Ectodermal cell (in vitro differentiated cells): ENCODE results near the gene TUBGCP5.
"Not testable (repeated sequence)": the region's sequence is repeated elsewhere in the genome, so short reads cannot be mapped to it uniquely, and the experiment has no call there.

Source experiments
- H3K27ac ChIP-seq: 2 replicates; pipeline ENCODE4 v1.7.0; 2013; ENCODE audit warnings: mild to moderate bottlenecking, low read depth, low read length; ENCODE audit not compliant: insufficient read depth, poor library complexity, severe bottlenecking
- H3K27me3 ChIP-seq: 2 replicates; pipeline ENCODE4 v1.7.0; 2013; ENCODE audit warnings: mild to moderate bottlenecking, low read length; ENCODE audit not compliant: insufficient read depth, control insufficient read depth, poor library complexity, severe bottlenecking
- H3K36me3 ChIP-seq: one replicate; pipeline ENCODE4 v1.7.0; 2013; ENCODE audit warnings: low read length; ENCODE audit not compliant: control insufficient read depth, insufficient read depth
- H3K4me1 ChIP-seq: one replicate; pipeline ENCODE4 v1.7.0; 2013; ENCODE audit warnings: low read length; ENCODE audit not compliant: control insufficient read depth, insufficient read depth
- H3K4me3 ChIP-seq: 2 replicates; pipeline ENCODE4 v1.7.0; 2013; ENCODE audit warnings: low read depth, low read length, control low read depth; ENCODE audit not compliant: insufficient read depth
- H3K9me3 ChIP-seq: 2 replicates; pipeline ENCODE4 v1.7.0; 2013; ENCODE audit warnings: mild to moderate bottlenecking, low read length, moderate library complexity; ENCODE audit not compliant: control insufficient read depth
- WGBS, 2 experiments: methylation state at CpG; one replicate each; pipeline ENCODE4 v1.1.7; 2013; ENCODE audit warnings: missing lambda C conversion rate in 2 of 2; 5-methylcytosine and 5-hydroxymethylcytosine counted together

The TUBGCP5 gene

DNA sequence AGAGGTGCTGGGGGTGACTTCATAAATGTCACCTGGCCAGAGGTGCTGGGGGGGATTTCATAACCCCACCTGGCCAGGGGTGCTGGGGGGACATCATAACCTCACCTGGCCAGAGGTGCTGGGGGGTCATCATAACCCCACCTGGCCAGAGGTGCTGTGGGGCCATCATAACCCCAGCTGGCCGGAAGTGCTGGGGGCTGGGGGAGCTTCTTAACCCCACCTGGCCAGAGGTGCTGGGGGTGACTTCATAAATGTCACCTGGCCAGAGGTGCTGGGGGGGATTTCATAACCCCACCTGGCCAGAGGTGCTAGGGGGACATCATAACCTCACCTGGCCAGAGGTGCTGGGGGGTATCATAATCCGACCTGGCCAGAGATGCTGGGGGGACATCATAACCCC, 4.6 kb upstream of the TUBGCP5 start:
- not testable (repeated sequence) for H3K4me1 ChIP-seq, H3K27me3 ChIP-seq, H3K36me3 ChIP-seq, H3K4me3 ChIP-seq, H3K9me3 ChIP-seq, H3K27ac ChIP-seq
- WGBS, 2 experiments: 75 to 100% methylated on average over 1 to 2 of the region's 2 CpGs

DNA sequence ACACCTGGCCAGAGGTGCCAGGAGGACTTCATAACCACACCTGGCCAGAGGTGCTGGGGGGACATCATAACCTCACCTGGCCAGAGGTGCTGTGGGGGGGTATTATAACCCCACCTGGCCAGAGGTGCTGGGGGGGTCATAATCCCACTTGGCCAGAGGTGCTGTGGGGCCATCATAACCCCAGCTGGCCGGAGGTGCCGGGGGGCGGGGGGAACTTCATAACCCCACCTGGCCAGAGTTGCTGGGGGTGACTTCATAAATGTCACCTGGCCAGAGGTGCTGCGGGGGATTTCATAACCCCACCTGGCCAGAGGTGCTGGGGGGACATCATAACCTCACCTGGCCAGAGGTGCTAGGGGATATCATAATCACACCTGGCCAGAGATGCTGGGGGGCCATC, 4.2 kb upstream of the TUBGCP5 start:
- not testable (repeated sequence) for H3K27ac ChIP-seq, H3K9me3 ChIP-seq, H3K27me3 ChIP-seq, H3K4me1 ChIP-seq, H3K4me3 ChIP-seq, H3K36me3 ChIP-seq
- 92 to 96% methylated on average over 4 of the region's 4 CpGs for WGBS, 2 experiments

DNA sequence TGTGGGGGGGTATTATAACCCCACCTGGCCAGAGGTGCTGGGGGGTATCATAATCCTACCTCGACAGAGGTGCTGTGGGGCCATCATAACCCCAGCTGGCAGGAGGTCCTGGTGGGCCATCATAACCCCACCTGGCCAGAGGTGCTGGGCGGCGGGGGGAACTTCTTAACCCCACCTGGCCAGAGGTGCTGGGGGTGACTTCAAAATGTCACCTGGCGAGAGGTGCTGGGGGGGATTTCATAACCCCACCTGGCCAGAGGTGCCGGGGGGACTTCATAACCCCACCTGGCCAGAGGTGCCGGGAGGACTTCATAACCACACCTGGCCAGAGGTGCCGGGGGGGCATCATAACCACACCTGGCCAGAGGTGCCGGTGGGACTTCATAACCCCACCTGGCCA, 2.4 kb upstream of the TUBGCP5 start:
- not testable (repeated sequence) for H3K27me3 ChIP-seq, H3K9me3 ChIP-seq, H3K36me3 ChIP-seq, H3K27ac ChIP-seq, H3K4me3 ChIP-seq, H3K4me1 ChIP-seq
- 87 to 92% methylated on average over 8 of the region's 8 CpGs for WGBS, 2 experiments

DNA sequence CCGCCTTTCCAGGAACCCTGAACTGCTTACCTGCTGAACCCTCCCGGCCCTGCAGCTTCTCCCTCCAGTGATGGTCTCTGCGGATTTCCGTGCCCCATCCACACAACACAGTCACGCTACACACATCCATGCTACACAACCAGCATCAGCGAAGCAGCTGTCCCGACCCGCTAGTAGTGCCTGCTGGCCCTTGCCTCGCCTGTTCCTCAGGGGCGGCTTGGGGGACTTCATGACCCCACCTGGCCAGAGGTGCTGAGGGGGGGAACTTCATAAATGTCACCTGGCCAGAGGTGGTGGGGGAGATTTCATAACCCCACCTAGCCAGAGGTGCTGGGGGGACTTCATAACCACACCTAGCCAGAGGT, 530 bp upstream of the TUBGCP5 start:
- no peaks in the 10 kb centered on the region for H3K27me3 ChIP-seq
- peak overlapping the region; percentile 66 for H3K4me3 ChIP-seq
- H3K4me1 ChIP-seq: no peaks in the 10 kb centered on the region
- no peaks in the 10 kb centered on the region for H3K9me3 ChIP-seq
- H3K36me3 ChIP-seq: peaks cover 6% of the 10 kb centered on the region
- H3K27ac ChIP-seq: no peak overlapping the region
- 43 to 44% methylated on average over 10 of the region's 10 CpGs for WGBS, 2 experiments

DNA sequence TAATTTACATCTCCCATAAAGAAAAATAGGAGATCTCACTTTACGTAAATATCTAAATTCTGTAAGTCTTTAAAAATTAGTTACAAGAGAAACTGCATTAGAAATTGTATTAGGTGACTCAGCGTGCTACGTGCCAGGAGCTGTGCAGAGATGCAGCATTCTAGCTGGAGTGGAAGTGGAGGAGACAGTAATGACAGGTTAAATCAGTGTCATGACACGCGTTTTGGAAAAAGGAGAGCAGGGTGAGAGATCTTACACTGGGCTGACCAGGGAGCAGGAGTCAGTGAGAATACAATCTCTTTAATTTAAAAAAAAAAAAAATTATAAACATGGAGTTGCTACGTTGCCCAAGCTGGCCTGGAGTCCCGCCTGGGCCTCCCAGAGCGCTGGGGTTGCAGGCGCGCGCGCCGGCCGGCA, 635 bp downstream of the TUBGCP5 start:
- H3K27ac ChIP-seq: no peak overlapping the region
- H3K4me3 ChIP-seq: peak overlapping the region; percentile 66
- H3K4me1 ChIP-seq: no peaks in the 10 kb centered on the region
- peaks cover 8% of the 10 kb centered on the region for H3K36me3 ChIP-seq
- no peaks in the 10 kb centered on the region for H3K9me3 ChIP-seq
- no peaks in the 10 kb centered on the region for H3K27me3 ChIP-seq
- WGBS, 2 experiments: 3% methylated on average over 13 of the region's 14 CpGs

DNA sequence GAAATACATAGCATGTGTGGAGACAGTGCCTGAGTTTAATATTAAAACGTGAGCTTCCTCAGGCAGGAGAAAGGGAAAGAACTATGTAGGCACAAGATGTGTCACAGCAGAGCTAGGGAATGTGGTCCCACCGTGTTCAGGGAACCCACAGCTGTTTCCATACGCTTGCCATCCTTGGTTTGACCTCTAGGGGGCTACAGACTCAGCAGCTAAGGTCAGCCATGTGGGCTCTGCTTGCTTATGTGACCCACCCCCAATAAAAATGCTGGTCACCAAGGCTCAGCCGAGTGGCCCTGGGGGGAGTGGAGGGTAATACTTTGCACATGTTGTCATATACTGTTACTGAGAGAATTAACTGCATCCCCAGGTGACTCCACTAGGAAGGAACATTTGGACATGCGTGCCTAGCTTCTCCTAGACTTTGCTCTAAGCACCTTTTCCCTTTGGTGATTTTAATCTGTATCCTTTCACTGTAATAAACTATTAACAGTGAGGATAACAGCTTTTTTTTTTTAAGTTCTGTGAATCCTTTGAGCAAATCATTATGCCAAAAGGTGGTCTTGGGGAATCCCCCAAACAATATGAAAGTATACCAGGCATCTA, 3.3 kb downstream of the TUBGCP5 start:
- Histone ChIP-seq H3K27ac (no peak overlapping the region), H3K27me3 (no peaks in the 10 kb centered on the region), H3K4me1 (no peaks in the 10 kb centered on the region), H3K4me3 (no peak overlapping the region), H3K36me3 (peaks cover 20% of the 10 kb centered on the region), H3K9me3 (no peaks in the 10 kb centered on the region)
- WGBS, 2 experiments: 53% methylated on average over 5 of the region's 5 CpGs

DNA sequence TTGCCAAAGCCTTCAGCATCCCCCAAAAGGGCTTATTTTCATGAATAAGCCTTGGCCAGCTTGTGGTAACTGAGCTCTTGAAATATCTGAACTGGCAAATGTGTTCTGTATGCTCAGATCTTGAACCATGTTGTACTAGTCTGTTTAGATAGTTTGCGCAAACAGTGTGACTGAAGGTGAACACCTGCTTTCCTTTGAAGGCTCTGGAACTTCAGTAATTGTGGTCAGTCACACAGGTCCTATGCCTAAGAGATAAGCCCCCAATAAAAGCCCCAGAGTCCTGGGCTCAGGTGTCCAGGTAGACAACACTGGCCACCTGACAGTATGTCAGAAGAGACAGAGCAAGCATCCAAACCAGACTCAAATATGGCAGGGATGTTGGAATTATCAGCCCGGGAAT, 5.4 kb downstream of the TUBGCP5 start:
- no peaks in the 10 kb centered on the region for H3K4me1 ChIP-seq
- H3K27ac ChIP-seq: no peak overlapping the region
- H3K4me3 ChIP-seq: no peak overlapping the region
- H3K9me3 ChIP-seq: no peaks in the 10 kb centered on the region
- H3K36me3 ChIP-seq: peaks cover 28% of the 10 kb centered on the region
- H3K27me3 ChIP-seq: no peaks in the 10 kb centered on the region
- 92 to 100% methylated on average over 2 of the region's 2 CpGs for WGBS, 2 experiments

DNA sequence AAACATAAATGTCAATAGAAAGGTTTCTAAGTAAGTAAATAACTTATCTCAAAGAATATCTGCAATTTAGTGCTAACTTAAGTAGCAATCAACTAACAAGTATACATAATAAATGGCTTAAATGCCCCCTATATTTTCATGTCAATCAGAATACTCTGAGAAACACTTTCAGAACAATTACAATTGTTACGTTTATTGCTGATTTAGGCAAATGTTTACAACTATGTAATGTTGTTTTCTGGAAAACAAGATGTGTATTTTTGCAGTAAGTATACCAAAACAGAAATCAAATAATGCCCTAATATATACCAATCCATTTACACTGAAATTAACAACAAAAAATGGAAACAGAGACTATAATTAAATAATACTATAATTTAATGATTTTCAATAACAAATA, 13.2 kb downstream of the TUBGCP5 start:
- Histone ChIP-seq H3K4me3 (no peak overlapping the region), H3K27me3 (no peaks in the 10 kb centered on the region), H3K27ac (no peak overlapping the region), H3K4me1 (no peaks in the 10 kb centered on the region), H3K9me3 (no peaks in the 10 kb centered on the region), H3K36me3 (peaks cover 37% of the 10 kb centered on the region)
- WGBS, 2 experiments: no CpG with 5 or more reads among the region's 1 CpG

DNA sequence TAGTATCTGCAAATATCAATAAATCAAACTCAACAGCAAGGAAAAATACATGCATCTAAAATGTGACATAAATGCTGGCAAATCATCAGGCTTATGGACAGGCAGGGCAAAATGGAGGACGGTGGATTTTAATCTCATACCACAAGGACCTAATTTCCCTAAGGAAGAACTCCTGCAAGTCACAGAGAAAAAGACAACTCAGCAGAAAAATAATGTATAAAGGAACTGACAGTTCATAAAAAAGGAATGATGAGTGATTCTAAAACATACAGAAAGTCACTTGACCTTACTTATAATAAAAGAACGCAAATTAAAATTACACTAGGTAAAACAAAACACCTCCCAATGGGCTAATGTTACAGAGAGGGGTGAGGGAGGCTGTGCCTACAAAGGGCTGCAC, 17.2 kb downstream of the TUBGCP5 start:
- no peak overlapping the region for H3K4me3 ChIP-seq
- H3K27ac ChIP-seq: no peak overlapping the region
- 80 to 93% methylated on average over 1 to 2 of the region's 2 CpGs for WGBS, 2 experiments
- no peaks in the 10 kb centered on the region for H3K4me1 ChIP-seq
- H3K27me3 ChIP-seq: no peaks in the 10 kb centered on the region
- H3K9me3 ChIP-seq: no peaks in the 10 kb centered on the region
- peaks cover 48% of the 10 kb centered on the region for H3K36me3 ChIP-seq

DNA sequence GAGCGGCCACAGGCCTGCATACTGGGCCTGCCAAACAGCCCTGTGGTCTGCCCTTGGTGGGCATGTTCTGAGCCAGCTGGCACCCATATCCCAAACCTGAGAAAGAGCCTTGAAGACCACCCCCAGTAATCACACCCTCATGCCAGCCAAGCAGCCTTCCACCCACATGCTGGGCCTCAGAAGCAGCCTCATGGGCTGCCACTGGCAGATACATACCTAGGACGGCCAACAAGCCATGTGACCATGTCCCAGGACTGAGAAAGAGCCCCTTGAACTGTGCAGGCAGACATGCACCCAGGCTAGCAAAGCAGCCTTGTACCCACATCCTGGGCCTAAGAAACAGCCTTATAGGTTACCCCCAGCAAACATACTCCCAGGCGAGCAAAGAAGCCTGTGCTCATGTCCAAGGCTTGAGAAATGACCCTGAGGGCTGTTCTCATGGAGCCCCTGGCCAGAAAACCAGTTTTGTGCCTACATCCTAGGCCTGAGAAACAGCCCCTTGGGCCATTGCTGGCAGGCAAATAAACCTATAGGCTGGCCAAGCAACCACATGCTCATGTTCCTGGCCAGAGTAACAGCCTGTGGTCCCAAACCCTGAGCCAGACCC, 24.9 kb downstream of the TUBGCP5 start:
- Histone ChIP-seq H3K9me3 (no peaks in the 10 kb centered on the region), H3K27ac (no peak overlapping the region), H3K4me1 (no peaks in the 10 kb centered on the region), H3K27me3 (no peaks in the 10 kb centered on the region), H3K36me3 (peaks cover 45% of the 10 kb centered on the region), H3K4me3 (no peak overlapping the region)
- 95 to 97% methylated on average over 3 of the region's 3 CpGs for WGBS, 2 experiments

DNA sequence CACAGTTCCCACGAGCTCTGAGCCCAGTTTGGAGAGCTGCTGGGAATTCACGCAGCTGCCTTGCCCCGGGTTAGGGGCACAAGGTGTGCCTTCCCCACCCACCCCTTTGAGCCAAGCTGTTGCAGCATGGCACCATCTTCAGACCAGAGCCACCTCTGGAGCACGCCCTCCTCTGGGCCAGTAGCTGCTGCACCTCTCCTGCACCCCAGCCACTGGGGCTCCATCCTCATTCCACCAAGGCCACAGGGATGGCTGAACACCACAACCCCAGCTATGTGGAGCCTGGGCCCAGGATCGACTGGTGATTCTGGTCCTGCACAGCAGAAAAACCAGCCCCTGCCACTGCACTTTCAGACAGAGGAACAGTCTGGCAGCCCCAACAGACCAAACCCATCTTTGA, 25.7 kb downstream of the TUBGCP5 start:
- Histone ChIP-seq H3K27me3 (no peaks in the 10 kb centered on the region), H3K9me3 (no peaks in the 10 kb centered on the region), H3K4me1 (no peaks in the 10 kb centered on the region), H3K4me3 (no peak overlapping the region), H3K36me3 (peaks cover 46% of the 10 kb centered on the region), H3K27ac (no peak overlapping the region)
- 95 to 96% methylated on average over 5 of the region's 5 CpGs for WGBS, 2 experiments
